Mucosa of stomach (tissue), 1 donor: Measurements from ENCODE around the gene C4orf46.
"Not testable (repeated sequence)": the region's sequence is repeated elsewhere in the genome, so short reads cannot be mapped to it uniquely, and the experiment has no call there.

Source experiments
- H3K27me3 ChIP-seq: one replicate; pipeline ENCODE4 v1.7.0; 2013; ENCODE audit warnings: mild to moderate bottlenecking, low read length; ENCODE audit not compliant: control insufficient read depth, insufficient read depth
- H3K36me3 ChIP-seq: one replicate; pipeline ENCODE4 v1.7.0; 2013; ENCODE audit warnings: low read length; ENCODE audit not compliant: control insufficient read depth, insufficient read depth
- H3K4me1 ChIP-seq: one replicate; pipeline ENCODE4 v1.7.0; 2013; ENCODE audit warnings: mild to moderate bottlenecking, low read length; ENCODE audit not compliant: control insufficient read depth, insufficient read depth
- H3K4me3 ChIP-seq: one replicate; pipeline ENCODE4 v1.7.0; 2013; ENCODE audit warnings: low read length
- H3K9ac ChIP-seq: one replicate; pipeline ENCODE4 v1.7.0; 2013; ENCODE audit warnings: mild to moderate bottlenecking, low read length, moderate library complexity
- H3K9me3 ChIP-seq: one replicate; pipeline ENCODE4 v1.7.0; 2013; ENCODE audit warnings: mild to moderate bottlenecking, low read length, moderate library complexity; ENCODE audit not compliant: control insufficient read depth
- donor health status: Pancreatic carcinoma.

The C4orf46 gene

DNA sequence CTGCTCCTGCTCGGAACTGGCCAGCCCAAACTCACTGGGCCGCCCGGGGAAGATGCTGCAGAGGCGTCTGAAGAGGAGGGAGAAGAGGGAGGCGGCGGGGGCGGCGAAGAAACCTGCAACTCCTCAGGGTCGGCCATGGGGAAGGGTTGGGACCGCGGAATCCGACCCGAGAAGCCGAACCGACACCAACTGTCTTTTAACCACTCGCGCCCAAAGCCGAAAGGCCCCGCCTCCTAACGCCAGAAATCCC lies at the start of gene C4orf46:
Gene C4orf46, minus strand, starts transcription at position 223 of the 250 bp plus-strand sequence. Its CDS starts 86 bp downstream, at position 137.
- H3K4me1 ChIP-seq: peaks cover 10% of the 10 kb centered on the region

DNA sequence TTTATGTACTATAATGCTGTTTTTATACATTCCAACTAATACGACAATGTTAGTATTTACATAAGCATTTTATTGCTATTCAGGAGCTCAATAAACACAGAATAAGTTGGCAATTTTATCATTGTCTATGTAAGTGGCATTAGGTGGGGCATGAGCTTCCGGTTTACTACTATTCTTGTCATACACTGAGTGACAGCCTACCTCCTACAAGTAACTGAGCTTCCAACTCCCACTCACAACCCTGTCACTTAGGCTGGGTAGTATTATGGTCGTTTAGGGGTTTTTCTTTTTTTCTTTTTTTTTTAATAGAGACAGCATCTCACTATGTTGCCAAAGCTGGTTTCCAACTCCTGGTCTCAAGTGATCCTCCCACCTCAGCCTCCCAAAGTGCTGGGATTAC lies 44.1 kb upstream of the C4orf46 start:
- H3K4me3 ChIP-seq: no peak overlapping the region
- H3K9me3 ChIP-seq: no peaks in the 10 kb centered on the region
- H3K27me3 ChIP-seq: no peaks in the 10 kb centered on the region
- no peak overlapping the region for H3K9ac ChIP-seq
- no peaks in the 10 kb centered on the region for H3K4me1 ChIP-seq
- no peaks in the 10 kb centered on the region for H3K36me3 ChIP-seq

More for the DNA sequence above, at the start of gene C4orf46:
- H3K36me3 ChIP-seq: no peaks in the 10 kb centered on the region
- H3K27me3 ChIP-seq: no peaks in the 10 kb centered on the region
- H3K4me3 ChIP-seq: peak within 1 kb of the TSS; percentile 77
- H3K9me3 ChIP-seq: no peaks in the 10 kb centered on the region
- peak within 1 kb of the TSS; percentile 96 for H3K9ac ChIP-seq

DNA sequence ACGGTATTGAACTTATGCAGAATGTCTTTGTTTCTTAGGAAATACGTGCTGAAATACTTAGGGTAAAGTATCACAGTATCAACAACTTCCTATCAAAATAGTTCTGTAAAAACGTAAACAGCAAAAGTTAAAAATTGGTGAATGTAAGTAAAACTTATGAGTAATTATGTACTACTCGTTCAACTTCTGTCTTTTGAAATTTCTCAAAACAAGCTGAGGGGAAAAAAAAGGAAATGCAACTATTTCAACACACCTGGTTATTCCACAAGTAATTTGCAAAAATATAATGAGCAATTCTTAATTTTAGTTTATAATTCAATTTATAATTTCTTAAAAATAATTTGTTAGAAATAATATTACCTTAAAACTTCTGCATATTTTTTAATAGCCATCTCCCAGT lies 43.2 kb upstream of the C4orf46 start:
- Histone ChIP-seq H3K36me3 (no peaks in the 10 kb centered on the region), H3K9ac (no peak overlapping the region), H3K27me3 (no peaks in the 10 kb centered on the region)

DNA sequence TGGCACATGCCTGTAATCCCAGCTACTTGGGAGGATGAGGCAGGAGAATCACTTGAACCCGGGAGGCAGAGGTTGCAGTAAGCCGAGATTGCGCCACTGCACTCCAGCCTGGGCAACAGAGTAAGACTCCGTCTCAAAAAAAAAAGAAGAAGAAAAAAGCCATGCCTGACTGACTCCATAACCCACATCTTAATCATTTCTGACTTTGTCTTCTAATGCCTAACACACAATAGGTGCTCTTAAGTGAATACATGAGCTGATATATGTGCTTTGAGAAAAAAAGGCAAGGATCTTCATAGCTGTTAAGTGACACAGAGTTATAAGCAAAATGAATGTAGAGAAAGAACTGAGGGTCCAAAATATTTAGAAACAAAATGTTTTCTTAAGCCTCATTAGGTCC lies 40.9 kb upstream of the C4orf46 start:
- not testable (repeated sequence) for H3K9me3 ChIP-seq, H3K9ac ChIP-seq, H3K4me1 ChIP-seq, H3K27me3 ChIP-seq, H3K36me3 ChIP-seq, H3K4me3 ChIP-seq

More for the DNA sequence above, 43.2 kb upstream of the C4orf46 start:
- no peak overlapping the region for H3K4me3 ChIP-seq
- no peaks in the 10 kb centered on the region for H3K9me3 ChIP-seq
- no peaks in the 10 kb centered on the region for H3K4me1 ChIP-seq

DNA sequence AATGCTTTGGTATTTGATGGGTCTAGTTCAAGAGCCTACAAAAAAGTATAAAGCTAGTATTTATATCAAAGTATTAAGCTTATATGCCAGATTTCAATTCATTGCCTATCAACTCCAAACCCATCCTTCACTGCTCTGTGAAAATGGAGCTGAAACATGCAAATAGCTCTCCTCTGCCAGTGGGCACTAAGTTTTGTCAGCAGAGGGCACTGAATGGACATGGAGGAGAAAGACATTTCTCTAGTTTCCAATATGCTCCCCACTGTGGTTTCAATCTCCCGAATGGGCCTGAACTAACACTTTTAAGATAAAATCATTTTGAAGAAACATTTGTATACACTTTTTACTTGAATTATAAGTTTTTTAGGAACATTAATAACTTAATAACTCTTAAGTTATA lies 39.1 kb upstream of the C4orf46 start:
- Histone ChIP-seq H3K4me1 (no peaks in the 10 kb centered on the region), H3K9me3 (no peaks in the 10 kb centered on the region), H3K27me3 (no peaks in the 10 kb centered on the region), H3K4me3 (no peak overlapping the region), H3K36me3 (no peaks in the 10 kb centered on the region), H3K9ac (no peak overlapping the region)

DNA sequence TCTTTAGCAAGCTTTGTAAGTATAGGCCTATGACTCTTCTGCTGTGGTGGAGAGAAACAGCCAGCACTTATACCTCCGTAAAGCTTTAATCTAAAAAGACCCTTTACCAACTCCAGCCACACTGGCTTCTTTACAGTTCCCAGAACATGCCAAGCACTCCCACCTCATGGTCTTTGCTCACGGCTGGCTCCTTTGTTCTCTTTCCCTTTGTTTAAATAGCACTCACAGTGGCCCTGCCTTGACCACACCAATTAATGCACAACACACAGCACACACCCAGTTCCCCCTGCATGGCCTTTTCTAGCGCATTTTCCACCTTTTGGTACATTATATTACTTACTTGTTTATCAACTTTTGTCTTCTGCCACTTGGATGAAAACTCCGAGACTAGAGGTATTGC lies 32.6 kb upstream of the C4orf46 start:
- peaks cover 6% of the 10 kb centered on the region for H3K36me3 ChIP-seq
- H3K9ac ChIP-seq: no peak overlapping the region
- H3K4me1 ChIP-seq: no peaks in the 10 kb centered on the region
- no peak overlapping the region for H3K4me3 ChIP-seq
- H3K27me3 ChIP-seq: no peaks in the 10 kb centered on the region
- H3K9me3 ChIP-seq: no peaks in the 10 kb centered on the region

DNA sequence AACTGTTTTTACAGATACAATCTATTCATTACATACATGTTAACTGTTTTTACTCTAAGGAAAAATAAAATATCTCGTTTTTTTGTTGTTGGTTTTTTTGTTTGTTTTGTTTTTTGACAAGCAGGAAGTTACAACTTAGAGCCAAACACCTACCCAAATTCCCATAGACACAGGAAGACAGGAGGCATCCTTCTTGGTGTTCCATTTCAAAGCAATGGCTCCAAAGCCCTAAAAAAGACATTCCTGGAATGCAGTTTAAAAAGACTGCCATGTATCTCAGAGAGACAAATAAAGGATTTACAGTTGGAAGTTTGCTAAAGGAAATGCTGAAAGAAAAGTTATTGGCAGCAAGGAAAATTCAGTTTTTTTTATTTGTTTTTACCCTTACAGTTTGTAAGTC lies 17.1 kb upstream of the C4orf46 start:
- Histone ChIP-seq H3K4me3 (no peak overlapping the region), H3K27me3 (no peaks in the 10 kb centered on the region), H3K36me3 (no peaks in the 10 kb centered on the region), H3K9me3 (no peaks in the 10 kb centered on the region), H3K9ac (no peak overlapping the region), H3K4me1 (no peaks in the 10 kb centered on the region)

DNA sequence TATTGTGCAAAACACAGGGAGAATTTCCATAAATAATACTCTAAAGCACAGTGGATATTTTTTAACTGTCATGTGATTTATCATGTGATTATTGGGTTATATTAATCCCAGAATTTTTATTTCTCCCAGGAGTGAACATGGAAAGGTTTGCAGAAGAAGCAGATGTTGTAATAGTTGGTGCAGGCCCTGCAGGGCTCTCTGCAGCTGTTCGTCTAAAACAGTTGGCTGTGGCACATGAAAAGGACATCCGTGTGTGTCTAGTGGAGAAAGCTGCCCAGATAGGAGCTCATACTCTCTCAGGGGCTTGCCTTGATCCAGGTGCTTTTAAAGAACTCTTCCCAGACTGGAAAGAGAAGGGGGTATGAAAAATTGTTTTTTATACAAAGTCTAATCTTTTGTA lies 10.4 kb upstream of the C4orf46 start:
- Histone ChIP-seq H3K27me3 (no peaks in the 10 kb centered on the region), H3K9ac (no peak overlapping the region), H3K9me3 (no peaks in the 10 kb centered on the region), H3K4me1 (no peaks in the 10 kb centered on the region), H3K4me3 (no peak overlapping the region), H3K36me3 (no peaks in the 10 kb centered on the region)

DNA sequence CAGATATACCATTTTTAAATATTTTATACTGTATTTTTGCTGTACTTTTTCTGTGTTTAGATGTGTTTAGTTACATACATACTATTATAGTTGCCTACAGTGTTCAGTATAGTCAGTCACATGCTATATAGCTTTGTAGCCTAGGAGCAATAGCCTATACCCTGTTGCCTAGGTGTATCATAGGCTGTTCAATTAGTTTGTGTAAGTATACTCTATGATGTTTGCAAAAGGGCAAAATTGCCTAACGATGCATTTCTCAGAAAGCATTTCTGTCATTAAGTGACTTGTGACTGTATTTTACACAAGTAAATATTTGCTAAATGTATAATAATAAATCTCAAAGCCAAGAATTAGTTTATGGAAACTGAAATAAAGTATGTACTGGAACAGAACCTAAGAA lies 9.9 kb upstream of the C4orf46 start:
- Histone ChIP-seq H3K9ac (no peak overlapping the region), H3K9me3 (no peaks in the 10 kb centered on the region), H3K27me3 (no peaks in the 10 kb centered on the region), H3K4me3 (no peak overlapping the region), H3K36me3 (no peaks in the 10 kb centered on the region), H3K4me1 (no peaks in the 10 kb centered on the region)

DNA sequence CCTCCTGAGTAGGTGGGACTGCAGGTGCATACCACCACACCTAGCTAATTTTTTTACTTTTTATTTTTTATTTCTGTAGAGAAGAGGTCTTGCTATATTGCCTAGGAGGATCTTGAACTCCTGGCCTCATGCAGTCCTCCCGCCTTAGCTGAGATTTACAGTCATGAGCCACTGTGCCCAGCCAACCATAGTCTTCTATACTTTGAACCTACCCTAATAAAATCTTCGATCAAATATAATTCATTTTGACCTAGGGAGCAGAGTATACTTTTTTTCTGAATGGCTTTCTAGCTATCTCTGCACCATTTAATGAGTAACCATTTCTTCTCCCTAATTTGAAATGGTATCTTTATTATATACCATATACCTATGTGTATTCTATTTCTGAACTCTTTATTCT lies 7.1 kb upstream of the C4orf46 start:
- H3K4me3 ChIP-seq: no peak overlapping the region
- no peaks in the 10 kb centered on the region for H3K9me3 ChIP-seq
- no peaks in the 10 kb centered on the region for H3K27me3 ChIP-seq
- H3K36me3 ChIP-seq: no peaks in the 10 kb centered on the region
- no peaks in the 10 kb centered on the region for H3K4me1 ChIP-seq
- H3K9ac ChIP-seq: no peak overlapping the region

DNA sequence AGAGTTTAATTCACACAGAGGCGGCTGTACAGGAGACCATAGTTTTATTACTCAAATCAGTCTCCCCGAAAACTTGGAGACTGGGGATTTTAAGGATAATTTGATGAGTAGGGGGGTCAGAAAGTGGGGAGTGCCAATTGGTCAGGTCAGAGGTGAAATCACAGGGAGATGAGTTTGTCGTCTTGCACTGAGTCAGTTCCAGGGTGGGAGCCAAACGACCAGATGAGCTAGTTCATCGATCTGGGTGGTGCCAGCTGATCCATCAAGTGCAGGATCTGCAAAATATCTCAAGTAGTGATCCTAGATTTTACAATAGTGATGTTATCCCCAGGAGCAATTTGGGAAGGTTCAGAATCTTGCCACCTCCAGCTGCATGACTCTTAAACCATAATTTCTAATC lies 4.4 kb upstream of the C4orf46 start:
- no peaks in the 10 kb centered on the region for H3K27me3 ChIP-seq
- H3K4me3 ChIP-seq: no peak overlapping the region
- H3K9ac ChIP-seq: no peak overlapping the region
- no peaks in the 10 kb centered on the region for H3K36me3 ChIP-seq
- no peaks in the 10 kb centered on the region for H3K4me1 ChIP-seq
- no peaks in the 10 kb centered on the region for H3K9me3 ChIP-seq

DNA sequence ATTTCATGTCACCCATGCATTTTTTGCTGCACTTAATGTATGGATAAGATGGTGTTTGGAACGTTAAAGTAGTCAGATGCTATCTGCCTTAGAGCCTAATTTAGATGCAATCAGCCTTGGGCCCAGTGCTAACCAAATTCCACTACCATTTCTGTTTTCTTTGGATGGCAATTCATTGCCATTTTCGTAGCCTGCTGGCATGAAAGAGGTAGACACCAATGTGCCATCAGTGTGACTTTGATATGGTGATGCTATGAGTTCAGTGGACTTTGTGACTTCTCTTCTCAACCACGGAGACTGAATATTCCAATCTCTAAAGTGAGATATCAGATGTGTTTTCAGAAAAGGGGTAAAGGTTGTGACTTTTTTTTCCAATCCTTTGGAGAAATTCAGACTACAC lies 1.9 kb upstream of the C4orf46 start:
- Histone ChIP-seq H3K4me3 (no peak overlapping the region), H3K27me3 (no peaks in the 10 kb centered on the region), H3K9me3 (no peaks in the 10 kb centered on the region), H3K9ac (no peak overlapping the region), H3K36me3 (no peaks in the 10 kb centered on the region), H3K4me1 (peaks cover 4% of the 10 kb centered on the region)

DNA sequence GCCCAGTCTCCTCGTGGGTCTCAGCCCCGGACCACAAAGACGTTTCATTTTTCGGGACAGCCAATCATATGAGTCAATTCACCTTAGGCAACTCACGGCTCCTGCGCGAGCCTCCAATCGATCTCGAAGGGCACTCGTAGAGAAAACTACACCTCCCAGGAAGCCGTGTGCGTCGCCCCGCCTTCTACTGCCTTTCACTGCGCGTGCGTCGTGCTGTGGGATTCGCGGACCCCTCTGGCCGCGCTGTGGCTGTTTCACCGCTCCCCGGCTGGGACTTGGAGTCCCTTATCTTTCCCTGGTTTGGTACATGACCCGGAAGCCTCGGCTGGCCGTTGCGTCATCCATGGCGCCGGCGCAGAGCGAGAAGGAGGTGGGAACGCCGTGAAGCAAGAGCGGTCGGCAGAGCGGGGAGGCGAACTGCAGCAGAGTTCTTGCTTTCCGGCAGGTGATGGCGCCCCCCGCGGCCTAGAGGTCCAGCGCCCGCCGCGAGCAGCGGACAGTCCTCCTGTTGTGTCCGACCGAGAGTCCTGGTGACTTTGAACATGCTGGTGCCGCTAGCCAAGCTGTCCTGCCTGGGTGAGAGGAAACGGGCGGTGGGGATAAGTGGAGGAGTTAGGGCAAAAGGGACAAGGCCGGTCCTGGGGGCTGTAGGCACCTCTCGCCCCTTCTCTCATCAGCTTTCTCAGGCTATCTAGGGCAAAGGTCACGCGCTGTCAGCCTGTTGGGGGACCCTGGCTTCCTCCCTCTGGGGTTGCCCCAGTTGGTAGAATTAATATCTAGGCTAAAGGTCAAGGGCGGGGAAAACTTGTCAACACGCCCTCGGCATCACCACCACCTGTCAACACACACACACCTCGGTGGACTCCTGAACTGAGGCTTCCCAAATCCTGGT lies 474 bp upstream of the C4orf46 start, which contains the start of gene ETFDH:
Gene ETFDH, plus strand, starts transcription at position 382 of the 892 bp plus-strand sequence. Its CDS starts 161 bp downstream, at position 543.
- Histone ChIP-seq H3K27me3 (no peaks in the 10 kb centered on the region), H3K9ac (peak within 1 kb of the TSS; percentile 96), H3K4me3 (peak within 1 kb of the TSS; percentile 77), H3K4me1 (peaks cover 4% of the 10 kb centered on the region), H3K9me3 (no peaks in the 10 kb centered on the region), H3K36me3 (no peaks in the 10 kb centered on the region)
